Ovary (tissue), 9 donors: Measurements from ENCODE around the gene KIF2C. TPM values are rescaled to one million over a fixed set of nuclear protein-coding genes. Genes with fewer than 3 reads are reported as not detected.

Experiments used
- DNase-seq, 5 donors: peaks; one replicate each; pipeline ENCODE4 v3.0.0-alpha.2; 2019 to 2020
- H3K27ac ChIP-seq, 2 donors: fragments of 200-600 bp; one replicate each; pipeline versions ENCODE4 v1.5.1 to v1.8.0; 2019 to 2022
- H3K27me3 ChIP-seq: fragments of 200-600 bp; one replicate; pipeline ENCODE4 v1.8.0; 2022
- H3K36me3 ChIP-seq: fragments of 200-600 bp; sonication (generic); one replicate; pipeline ENCODE4 v1.5.1; 2019
- H3K4me1 ChIP-seq: one replicate; pipeline ENCODE4 v1.8.1; 2013; ENCODE audit warnings: mild to moderate bottlenecking, moderate library complexity; ENCODE audit not compliant: insufficient read depth
- H3K4me3 ChIP-seq: fragments of 200-600 bp; sonication (generic); one replicate; pipeline ENCODE4 v1.5.1; 2017
- H3K9me3 ChIP-seq, 2 donors: fragments of 200-600 bp in 1 of 2; sonication (generic) in 1 of 2; one replicate each; pipeline versions ENCODE4 v1.5.1 to v1.8.1; 2013 to 2019; ENCODE audit warnings: mild to moderate bottlenecking in 1 of 2, moderate library complexity in 1 of 2
- CTCF ChIP-seq, 3 donors: fragments of 450-650 bp in 2 of 3; fragments of 200-600 bp in 1 of 3; IDR thresholded peaks; one replicate each; pipeline versions ENCODE4 v1.5.1 to v1.8.0; 2016 to 2022; ENCODE audit warnings: antibody characterized with exemption in 3 of 3, mild to moderate bottlenecking in 1 of 3
- EP300 ChIP-seq: sonication (generic); formaldehyde crosslinking; IDR thresholded peaks from one replicate; pipeline ENCODE4 v1.6.1; 2017; ENCODE audit warnings: antibody characterized with exemption
- POLR2A ChIP-seq: fragments of 450-650 bp; IDR thresholded peaks from one replicate; pipeline ENCODE4 v1.6.1; 2017; ENCODE audit warnings: antibody characterized with exemption, mild to moderate bottlenecking, moderate library complexity
- WGBS, 3 donors: extraction: QIAGEN DNeasy Blood & Tissue Kit in 1 of 3; methylation state at CpG; one replicate each; pipeline versions ENCODE4 v1.1.5 to v1.1.7; 2013 to 2017; 5-methylcytosine and 5-hydroxymethylcytosine counted together
- intact Hi-C, 4 donors: fragments of 100-400 bp; cut with DNase I; formaldehyde crosslinking; loops; one replicate each; pipeline versions ENCODE4 v1.11.0 to v1.15.1; 2022 to 2023
- polyA plus RNA-seq, 2 donors: library from polyadenylated mRNA; stranded (reverse); fragments of 200-250 nt in 1 of 2; fragments of 350-450 nt in 1 of 2; fragmentation: Illumina TruSeq in 1 of 2; extraction: RNeasy Lipid Tissue Mini Kit (QIAGEN cat#74804) in 1 of 2; gene quantifications; one replicate each; pipeline ENCODE4 v1.2.3, GENCODE V29; 2013 to 2014
- total RNA-seq, 7 donors: library from RNA; depleted of rRNA in 2 of 7; stranded (reverse); fragments of >200 nt in 2 of 7; fragmentation: NEBNext Ultra II Directional in 3 of 7; extraction: Animal tissue kit (Norgen Biotek cat#: 25700) in 3 of 7; gene quantifications; one replicate each; pipeline versions ENCODE4 v1.1.0 to v1.2.4, GENCODE V29; 2016 to 2023
- donor health status: DM: no; HTN: no; CAD: no; lungs with moderate emphysema.
- donor health status: DM: no; HTN: no; CAD: no.
- donor health status: Bipolar disorder and iron deficiency.
- donor health status: DM: yes; HTN: yes; CAD: no.
- donor health status: DM: no; HTN: no; CAD: no.
- donor health status: DM: yes; HTN: yes; CAD: no.

KIF2C gene
- total and polyA plus RNA-seq, 9 donors = 0.23 to 1.5 (median 0.90) TPM

- Histone ChIP-seq H3K4me1 (no peaks in the 10 kb centered on the region), H3K27ac (no peak overlapping the region), H3K27me3 (no peaks in the 10 kb centered on the region), H3K4me3 (no peak overlapping the region), H3K36me3 (no peaks in the 10 kb centered on the region), H3K9me3 (no peaks in the 10 kb centered on the region)
- intact Hi-C loops = no loop called here
- DNase-seq = peak in 1 of 5 donors; percentile 13
- no peak for TF ChIP-seq CTCF (IDR thresholded peaks at IDR 0.05)
- 54 to 68% (median 66%) methylated on average over 5 of the region's 5 CpGs for WGBS, 3 donors
These were observed 20.3 kb upstream of the KIF2C start for GRCh38 chr1:44719318-44719717.

- H3K27ac ChIP-seq = no peak overlapping the region
- 76 to 91% (median 82%) methylated on average over 4 of the region's 4 CpGs for WGBS, 3 donors
- TF ChIP-seq POLR2A (no peak), EP300 (no peak), CTCF (IDR thresholded peaks at IDR 0.05) (no peak)
- no peaks in the 10 kb centered on the region for H3K4me1 ChIP-seq
- H3K4me3 ChIP-seq = no peak overlapping the region
- no peaks in the 10 kb centered on the region for H3K9me3 ChIP-seq
- H3K27me3 ChIP-seq = no peaks in the 10 kb centered on the region
- intact Hi-C loops = no loop called here
- no peaks in the 10 kb centered on the region for H3K36me3 ChIP-seq
- peak in 1 of 5 donors; percentile 4 for DNase-seq
These were observed 19.4 kb upstream of the KIF2C start for GRCh38 chr1:44720281-44720680.

- H3K9me3 ChIP-seq = no peaks in the 10 kb centered on the region
- WGBS, 3 donors = 18 to 31% (median 19%) methylated on average over 14 of the region's 14 CpGs
- H3K27me3 ChIP-seq = no peaks in the 10 kb centered on the region
- TF ChIP-seq POLR2A (peak; percentile 56), EP300 (no peak)
- no peaks in the 10 kb centered on the region for H3K36me3 ChIP-seq
- intact Hi-C loops = no loop called here
- no peak overlapping the region for H3K4me3 ChIP-seq
- H3K4me1 ChIP-seq = no peaks in the 10 kb centered on the region
- DNase-seq = peak in 1 of 5 donors; percentile 47
- H3K27ac ChIP-seq = peak overlapping the region in 1 of 2 donors; percentile 10
These were observed 17.9 kb upstream of the KIF2C start for GRCh38 chr1:44721485-44722361.

GRCh38 chr1:44723064-44723463 lies 16.6 kb upstream of the KIF2C start:
- no peaks in the 10 kb centered on the region for H3K27me3 ChIP-seq
- 87 to 89% (median 87%) methylated on average over 9 of the region's 9 CpGs for WGBS, 3 donors
- H3K36me3 ChIP-seq = no peaks in the 10 kb centered on the region
- H3K27ac ChIP-seq = no peak overlapping the region
- DNase-seq = peak in 1 of 5 donors; percentile 8
- no peaks in the 10 kb centered on the region for H3K4me1 ChIP-seq
- intact Hi-C loops = no loop called here
- TF ChIP-seq EP300 (no peak), POLR2A (no peak), CTCF (IDR thresholded peaks at IDR 0.05) (no peak)
- H3K4me3 ChIP-seq = no peak overlapping the region
- no peaks in the 10 kb centered on the region for H3K9me3 ChIP-seq
